Measurements from ENCODE around the gene MAGI1.

DNA sequence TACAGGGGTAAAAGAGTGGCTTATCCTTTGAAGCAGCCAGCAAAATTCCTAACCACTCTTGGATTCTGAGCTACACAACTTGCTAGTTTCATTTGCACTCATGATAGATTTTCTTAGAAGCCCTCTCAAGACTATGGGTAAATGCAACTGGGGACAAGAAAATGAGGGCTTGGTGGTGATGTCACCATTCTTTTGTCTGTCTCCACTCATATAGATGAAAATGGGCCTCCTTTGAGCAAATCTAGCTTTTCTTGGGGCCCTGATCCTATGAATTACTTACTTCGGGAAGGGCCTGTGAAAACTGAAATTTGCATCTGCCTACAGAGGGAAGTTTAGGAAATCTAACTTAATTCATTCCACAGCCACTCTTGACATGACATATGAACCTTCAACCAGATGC lies 486.3 kb downstream of the MAGI1 start:
- TF ChIP-seq ZNF384 (IDR thresholded peaks at IDR 0.05) (no peak), SP1 (IDR thresholded peaks at IDR 0.05) (no peak), L3MBTL2 (conservative IDR thresholded peaks at IDR 0.05) (no peak), NFRKB (IDR thresholded peaks at IDR 0.05) (no peak), SUZ12 (IDR thresholded peaks at IDR 0.05) (no peak), FOXA1 (IDR thresholded peaks at IDR 0.05) (no peak), FOXM1 (IDR thresholded peaks at IDR 0.05; ENCODE audit: borderline replicate concordance) (no peak), BHLHE40 (IDR thresholded peaks at IDR 0.05; ENCODE audit: borderline replicate concordance) (no peak), TARDBP (IDR thresholded peaks at IDR 0.05) (no peak), ARNT (IDR thresholded peaks at IDR 0.05) (no peak), FOXK2 (IDR thresholded peaks at IDR 0.05) (no peak)
- TF ChIP-seq, protein P1, sequence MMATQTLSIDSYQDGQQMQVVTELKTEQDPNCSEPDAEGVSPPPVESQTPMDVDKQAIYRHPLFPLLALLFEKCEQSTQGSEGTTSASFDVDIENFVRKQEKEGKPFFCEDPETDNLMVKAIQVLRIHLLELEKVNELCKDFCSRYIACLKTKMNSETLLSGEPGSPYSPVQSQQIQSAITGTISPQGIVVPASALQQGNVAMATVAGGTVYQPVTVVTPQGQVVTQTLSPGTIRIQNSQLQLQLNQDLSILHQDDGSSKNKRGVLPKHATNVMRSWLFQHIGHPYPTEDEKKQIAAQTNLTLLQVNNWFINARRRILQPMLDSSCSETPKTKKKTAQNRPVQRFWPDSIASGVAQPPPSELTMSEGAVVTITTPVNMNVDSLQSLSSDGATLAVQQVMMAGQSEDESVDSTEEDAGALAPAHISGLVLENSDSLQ (IDR thresholded peaks at IDR 0.05), result no peak

Measured in HEK293T (cell line).